Measurements from ENCODE around the gene NUCB2.

Gene NUCB2

DNA sequence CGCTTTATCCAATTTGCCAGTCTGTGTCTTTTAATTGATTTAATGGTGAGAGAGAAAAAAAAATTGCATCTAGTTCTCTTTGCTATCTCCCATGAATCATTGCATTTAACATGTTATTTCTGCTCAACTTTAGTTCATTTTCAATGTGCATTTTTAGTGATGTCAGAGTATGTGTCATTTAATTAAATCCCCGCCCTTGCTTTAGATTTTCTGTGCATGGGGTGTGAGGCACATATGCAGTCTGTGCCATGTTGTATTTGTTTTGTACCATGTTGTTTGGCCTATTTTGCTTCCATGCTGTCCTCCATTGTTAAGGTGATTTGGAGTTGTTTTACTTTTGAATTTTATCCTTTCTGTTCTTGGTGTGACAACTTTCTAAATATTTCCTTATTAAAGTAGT is 66.7 kb downstream of the NUCB2 start:
- no peaks in the 10 kb centered on the region for H3K9me3 ChIP-seq (ENCODE audit: low read depth, low read length)
- no peaks in the 10 kb centered on the region for H3K36me3 ChIP-seq (ENCODE audit: insufficient read depth, low read length)
- TF ChIP-seq POLR2AphosphoS5 (IDR thresholded peaks at IDR 0.05; ENCODE audit: borderline replicate concordance, low read depth, low read length) (no peak), EZH2 (IDR thresholded peaks at IDR 0.05) (no peak), FOXP2 (optimal IDR thresholded peaks at IDR 0.05; ENCODE audit: control extremely low read depth, extremely low read length, insufficient read depth) (no peak)
- no peak overlapping the region for H3K9ac ChIP-seq (ENCODE audit: insufficient read length)
- H3K27ac ChIP-seq, result no peak overlapping the region
- no peak overlapping the region for H3K4me3 ChIP-seq
- no peak for DNase-seq (ENCODE audit: low read depth, low spot score)

DNA sequence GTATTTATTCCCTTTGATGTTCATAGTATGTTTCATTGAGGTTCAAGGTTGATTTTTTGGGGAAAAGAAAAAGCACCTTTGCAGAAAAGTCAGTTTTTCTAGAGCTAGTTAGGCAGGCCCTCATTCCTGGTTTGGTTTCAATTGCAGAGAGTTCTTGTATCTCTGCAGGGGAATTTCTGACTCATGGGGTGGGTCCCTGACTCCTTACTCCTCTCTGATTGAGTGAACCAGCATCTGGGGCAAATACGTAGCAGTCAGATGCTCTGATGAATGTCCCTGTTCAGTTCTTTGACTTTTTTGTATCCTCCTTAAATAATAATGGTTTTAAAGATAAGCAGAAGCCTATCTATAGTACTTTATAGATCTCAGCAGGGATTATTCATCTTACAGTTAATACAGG is 67.4 kb downstream of the NUCB2 start:
- DNase-seq (ENCODE audit: low read depth, low spot score), result no peak
- H3K36me3 ChIP-seq (ENCODE audit: insufficient read depth, low read length), result no peaks in the 10 kb centered on the region
- H3K4me3 ChIP-seq, result no peak overlapping the region
- TF ChIP-seq POLR2AphosphoS5 (IDR thresholded peaks at IDR 0.05; ENCODE audit: borderline replicate concordance, low read depth, low read length), result no peak
- no peak for TF ChIP-seq EZH2 (IDR thresholded peaks at IDR 0.05)
- no peak for TF ChIP-seq FOXP2 (optimal IDR thresholded peaks at IDR 0.05; ENCODE audit: control extremely low read depth, extremely low read length, insufficient read depth)
- no peaks in the 10 kb centered on the region for H3K9me3 ChIP-seq (ENCODE audit: low read depth, low read length)
- H3K27ac ChIP-seq, result no peak overlapping the region
- H3K9ac ChIP-seq (ENCODE audit: insufficient read length), result no peak overlapping the region

DNA sequence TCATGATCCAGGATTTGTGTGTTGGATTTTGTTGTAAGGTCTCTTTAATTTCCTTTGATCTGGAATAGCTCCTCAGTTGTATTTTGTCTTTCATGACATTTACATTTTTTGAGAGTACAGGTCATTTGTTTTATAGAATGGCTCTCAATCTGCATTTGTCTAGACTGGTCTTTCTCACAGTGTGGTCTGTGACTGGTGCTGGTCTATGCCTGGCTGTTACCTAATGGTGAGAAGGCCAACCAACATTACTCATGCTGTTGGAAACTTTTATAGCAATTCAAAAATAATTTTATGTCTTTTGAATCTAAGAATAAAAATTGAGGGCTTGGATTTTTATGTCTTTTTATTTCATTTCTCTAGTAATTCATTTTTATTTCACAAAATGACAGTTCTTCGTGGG is 71.1 kb downstream of the NUCB2 start:
- Histone ChIP-seq H3K9ac (ENCODE audit: insufficient read length) (no peak overlapping the region), H3K36me3 (ENCODE audit: insufficient read depth, low read length) (no peaks in the 10 kb centered on the region), H3K4me3 (no peak overlapping the region), H3K9me3 (ENCODE audit: low read depth, low read length) (no peaks in the 10 kb centered on the region), H3K27ac (no peak overlapping the region)
- no peak for DNase-seq (ENCODE audit: low read depth, low spot score)
- no peak for TF ChIP-seq FOXP2 (optimal IDR thresholded peaks at IDR 0.05; ENCODE audit: control extremely low read depth, extremely low read length, insufficient read depth)

DNA sequence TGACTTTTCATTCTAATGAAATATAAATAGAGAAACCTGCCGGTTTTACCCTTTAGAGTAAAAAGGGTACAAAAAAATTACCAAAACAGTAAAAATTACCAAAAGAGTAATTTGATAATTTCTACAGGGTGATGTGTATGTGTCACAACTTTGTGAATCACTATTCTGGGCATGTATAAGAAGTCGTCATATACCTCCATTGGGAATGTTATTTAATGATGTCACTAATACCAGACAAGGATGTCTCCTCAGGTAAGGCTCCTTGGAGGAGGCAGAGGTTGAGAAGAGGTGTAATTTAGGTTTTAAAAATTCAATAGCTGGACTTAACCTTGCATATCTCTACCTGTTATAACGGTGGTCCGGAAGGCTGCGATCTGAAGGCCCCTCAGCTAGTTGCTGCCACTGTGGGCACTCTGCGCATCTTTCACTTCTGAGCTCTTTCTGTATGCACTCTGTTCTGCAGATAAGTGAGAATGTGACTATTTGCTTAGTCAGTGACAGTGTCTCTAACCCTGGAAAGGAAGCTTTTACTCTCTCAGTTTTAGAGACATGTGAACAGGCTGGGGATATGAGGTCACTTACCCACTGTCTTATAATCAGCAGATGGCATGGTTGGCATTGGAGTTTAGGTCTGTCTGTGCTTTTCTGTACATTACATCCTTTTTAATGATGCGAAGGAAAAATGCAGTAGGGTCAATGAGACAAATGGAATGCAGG is 74.1 kb downstream of the NUCB2 start:
- Histone ChIP-seq H3K9me3 (ENCODE audit: low read depth, low read length) (no peaks in the 10 kb centered on the region), H3K36me3 (ENCODE audit: insufficient read depth, low read length) (no peaks in the 10 kb centered on the region), H3K4me3 (no peak overlapping the region), H3K9ac (ENCODE audit: insufficient read length) (no peak overlapping the region), H3K27ac (no peak overlapping the region)
- TF ChIP-seq POLR2AphosphoS5 (IDR thresholded peaks at IDR 0.05; ENCODE audit: borderline replicate concordance, low read depth, low read length) (no peak), EZH2 (IDR thresholded peaks at IDR 0.05) (no peak), FOXP2 (optimal IDR thresholded peaks at IDR 0.05; ENCODE audit: control extremely low read depth, extremely low read length, insufficient read depth) (no peak)
- no peak for DNase-seq (ENCODE audit: low read depth, low spot score)

DNA sequence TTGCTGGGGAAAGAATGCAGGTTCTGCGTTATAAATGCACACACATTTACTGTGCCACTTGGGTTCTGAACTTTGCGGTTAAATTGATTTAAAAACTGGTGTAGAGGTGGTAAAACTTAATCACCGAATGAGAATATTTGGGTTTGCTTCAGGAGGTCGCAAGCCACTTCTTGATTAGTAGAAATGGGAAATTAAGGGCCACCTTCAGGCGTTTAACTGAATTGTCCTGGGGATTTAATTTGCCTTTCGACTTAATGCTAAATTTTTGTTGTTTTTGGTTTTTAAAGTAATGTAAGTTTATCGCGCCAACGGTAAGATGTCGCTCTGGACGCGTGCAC is 74.6 kb downstream of the NUCB2 start:
- TF ChIP-seq POLR2AphosphoS5 (IDR thresholded peaks at IDR 0.05; ENCODE audit: borderline replicate concordance, low read depth, low read length) (no peak), EZH2 (IDR thresholded peaks at IDR 0.05) (no peak), FOXP2 (optimal IDR thresholded peaks at IDR 0.05; ENCODE audit: control extremely low read depth, extremely low read length, insufficient read depth) (no peak)
- Histone ChIP-seq H3K27ac (no peak overlapping the region), H3K36me3 (ENCODE audit: insufficient read depth, low read length) (no peaks in the 10 kb centered on the region), H3K9me3 (ENCODE audit: low read depth, low read length) (no peaks in the 10 kb centered on the region), H3K9ac (ENCODE audit: insufficient read length) (no peak overlapping the region), H3K4me3 (peak overlapping the region; percentile 85)
- DNase-seq (ENCODE audit: low read depth, low spot score), result no peak

DNA sequence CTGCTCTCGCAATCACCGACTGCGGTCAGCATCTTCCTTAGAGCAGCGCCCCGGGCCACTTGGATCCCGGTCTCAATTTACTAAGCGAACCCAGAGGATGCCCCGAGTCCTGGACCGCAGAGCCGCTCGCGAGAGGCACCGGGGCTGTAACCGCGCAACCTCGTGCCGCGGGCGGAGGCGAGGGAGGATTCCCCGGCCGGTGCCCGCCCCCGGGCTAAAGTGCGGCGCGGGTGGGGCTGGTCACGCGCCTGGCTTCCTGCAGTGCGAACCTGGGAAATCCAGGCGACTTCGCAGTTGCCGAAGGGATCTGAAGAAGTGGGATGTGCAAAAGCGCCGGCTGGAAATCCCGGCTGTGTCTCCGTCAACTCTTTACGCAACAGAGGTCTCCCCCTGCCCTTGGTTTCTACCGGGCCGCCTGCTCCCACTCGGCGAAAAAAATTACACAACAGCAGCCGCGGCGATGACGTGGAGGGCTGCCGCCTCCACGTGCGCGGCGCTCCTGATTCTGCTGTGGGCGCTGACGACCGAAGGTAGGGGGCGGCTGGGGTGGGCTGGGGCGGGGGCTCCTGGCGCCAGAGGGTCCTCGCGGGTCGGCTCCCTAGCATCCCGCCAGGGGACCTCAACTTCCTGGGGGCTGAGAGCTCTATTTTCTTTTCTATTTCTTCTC is 75.1 kb downstream of the NUCB2 start, which contains the start of gene NCR3LG1:
TSS of gene NCR3LG1 (plus strand) at position 291 of the 667 bp plus-strand sequence. CDS start at position 461, 170 bp downstream.
- Histone ChIP-seq H3K36me3 (ENCODE audit: insufficient read depth, low read length) (no peaks in the 10 kb centered on the region), H3K4me3 (peak within 1 kb of the TSS; percentile 85), H3K27ac (no peak within 1 kb of the TSS), H3K9me3 (ENCODE audit: low read depth, low read length) (no peaks in the 10 kb centered on the region), H3K9ac (ENCODE audit: insufficient read length) (peak within 1 kb of the TSS; percentile 67)
- no peak for DNase-seq (ENCODE audit: low read depth, low spot score)
- no peak for TF ChIP-seq EZH2 (IDR thresholded peaks at IDR 0.05)
- TF ChIP-seq POLR2AphosphoS5 (IDR thresholded peaks at IDR 0.05; ENCODE audit: borderline replicate concordance, low read depth, low read length), result peak; percentile 15; the same call in 1 of the 2 replicates

DNA sequence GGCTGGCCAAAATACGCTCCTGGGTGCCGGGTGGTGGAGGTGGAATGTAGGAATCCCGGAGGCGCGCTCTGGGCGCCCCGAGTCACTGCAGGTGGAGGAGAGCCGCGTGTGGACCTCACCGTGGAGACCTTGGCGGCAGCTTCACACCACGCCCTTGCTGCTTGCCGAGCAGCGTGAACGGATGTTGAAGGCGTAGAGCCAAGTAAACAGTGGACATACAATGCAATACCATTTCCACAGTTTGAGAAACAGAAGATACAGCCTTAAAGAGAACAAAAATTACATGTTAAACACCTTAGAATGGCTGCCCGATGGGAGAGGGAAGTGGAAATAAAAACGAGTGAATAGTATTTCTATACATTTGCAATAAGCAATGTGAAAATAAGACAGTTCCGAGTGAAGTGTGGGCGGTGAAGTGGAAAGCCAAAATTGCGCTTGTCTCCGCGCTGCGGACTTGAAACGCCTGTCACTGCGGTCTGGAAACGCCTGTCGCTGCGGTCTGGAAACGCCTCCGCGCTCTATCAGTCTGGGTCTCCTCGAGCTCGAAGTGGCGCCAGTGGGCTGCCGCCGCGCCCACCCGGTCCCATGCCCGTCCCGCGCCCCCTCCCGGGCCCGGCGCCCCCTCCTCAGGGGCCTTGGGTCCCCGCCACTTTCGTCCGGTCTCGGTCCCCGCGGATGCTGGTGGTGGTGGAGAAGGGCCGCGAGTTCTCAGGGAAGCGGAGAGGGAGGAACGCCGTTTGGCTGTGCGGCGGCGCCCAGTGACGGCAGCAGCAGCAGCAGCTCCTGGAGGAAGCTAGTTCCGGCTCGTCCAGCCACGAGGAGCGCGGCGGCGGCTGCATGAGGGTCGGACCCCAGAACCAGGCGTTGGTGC is 76.6 kb downstream of the NUCB2 start:
- Histone ChIP-seq H3K4me3 (peak overlapping the region; percentile 85), H3K9me3 (ENCODE audit: low read depth, low read length) (no peaks in the 10 kb centered on the region), H3K36me3 (ENCODE audit: insufficient read depth, low read length) (no peaks in the 10 kb centered on the region), H3K27ac (no peak overlapping the region), H3K9ac (ENCODE audit: insufficient read length) (peak overlapping the region; percentile 67)
- DNase-seq (ENCODE audit: low read depth, low spot score), result no peak
- TF ChIP-seq FOXP2 (optimal IDR thresholded peaks at IDR 0.05; ENCODE audit: control extremely low read depth, extremely low read length, insufficient read depth) (no peak), POLR2AphosphoS5 (IDR thresholded peaks at IDR 0.05; ENCODE audit: borderline replicate concordance, low read depth, low read length) (no peak; the same call in none of the 2 replicates), EZH2 (IDR thresholded peaks at IDR 0.05) (no peak)

Measured in SK-N-MC (cell line).